ENCODE measurements around the gene FCGR3B.
"Not testable (repeated sequence)": the region's sequence is repeated elsewhere in the genome, so short reads cannot be mapped to it uniquely, and the experiment has no call there.

FCGR3B gene

DNA sequence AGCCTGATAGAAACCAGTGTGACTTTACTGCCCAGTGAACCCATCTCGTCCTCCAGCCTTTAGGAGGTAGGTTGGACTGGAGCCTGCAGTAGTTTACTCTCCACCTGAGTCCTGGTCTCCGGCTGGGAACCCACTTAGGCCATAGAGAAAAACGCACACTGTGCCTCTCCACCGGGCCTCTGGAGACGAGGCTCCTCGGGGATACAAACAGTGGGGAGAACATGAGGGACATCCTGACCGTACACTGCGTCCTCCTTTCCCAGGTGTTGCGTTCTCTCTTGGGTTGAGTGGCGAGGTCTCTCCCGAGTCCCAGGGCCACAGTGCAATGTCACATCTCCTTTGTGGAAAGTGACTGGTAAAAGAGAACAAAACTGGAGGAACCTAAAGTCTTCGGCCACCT lies 26.0 kb downstream of the FCGR3B start:
- DNase-seq = not testable (repeated sequence)

- DNase-seq = not testable (repeated sequence)
Observed at GRCh38 chr1:161597077-161597476, 33.9 kb downstream of the FCGR3B start.

DNA sequence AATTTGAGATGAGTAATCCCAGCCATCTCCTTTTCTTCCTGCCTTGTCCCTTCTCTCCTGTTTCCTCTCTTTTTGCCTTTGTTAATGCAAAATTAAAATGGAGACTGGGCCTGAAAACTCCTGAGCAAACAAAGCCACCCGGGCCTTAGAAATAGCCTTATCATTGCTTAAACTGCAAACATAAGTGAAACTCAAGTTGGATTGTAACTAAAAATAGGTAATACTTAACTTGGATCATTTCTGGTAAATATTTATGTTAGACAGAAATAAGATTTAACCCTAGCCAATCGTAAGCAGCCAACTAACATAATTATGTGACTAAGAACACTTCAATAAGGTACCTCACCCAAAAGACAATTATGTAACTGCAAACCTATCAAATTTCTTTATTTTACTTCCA lies 35.4 kb downstream of the FCGR3B start:
- DNase-seq = not testable (repeated sequence)

DNA sequence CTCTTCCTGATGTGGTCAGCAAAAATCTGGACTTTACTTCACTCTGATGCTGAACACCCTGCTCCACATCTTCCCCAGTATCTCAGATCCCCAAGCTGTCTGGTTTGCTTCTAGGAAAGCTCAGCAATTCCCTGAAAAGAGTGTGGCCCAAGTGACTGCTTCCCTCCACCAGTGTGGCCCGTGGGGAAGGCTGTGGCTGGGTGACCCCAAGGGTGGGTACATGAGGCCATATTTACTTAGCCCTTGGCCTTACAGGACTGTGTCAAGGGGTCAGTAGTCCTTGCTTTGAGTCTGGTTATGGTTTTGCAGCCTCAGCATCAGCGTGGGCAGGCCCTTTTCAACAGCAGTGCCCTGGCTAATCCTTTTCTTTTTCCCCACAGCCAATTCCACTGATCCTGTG lies 35.8 kb downstream of the FCGR3B start:
- not testable (repeated sequence) for DNase-seq

- not testable (repeated sequence) for DNase-seq
Observed at GRCh38 chr1:161594269-161594984, 36.5 kb downstream of the FCGR3B start.

DNA sequence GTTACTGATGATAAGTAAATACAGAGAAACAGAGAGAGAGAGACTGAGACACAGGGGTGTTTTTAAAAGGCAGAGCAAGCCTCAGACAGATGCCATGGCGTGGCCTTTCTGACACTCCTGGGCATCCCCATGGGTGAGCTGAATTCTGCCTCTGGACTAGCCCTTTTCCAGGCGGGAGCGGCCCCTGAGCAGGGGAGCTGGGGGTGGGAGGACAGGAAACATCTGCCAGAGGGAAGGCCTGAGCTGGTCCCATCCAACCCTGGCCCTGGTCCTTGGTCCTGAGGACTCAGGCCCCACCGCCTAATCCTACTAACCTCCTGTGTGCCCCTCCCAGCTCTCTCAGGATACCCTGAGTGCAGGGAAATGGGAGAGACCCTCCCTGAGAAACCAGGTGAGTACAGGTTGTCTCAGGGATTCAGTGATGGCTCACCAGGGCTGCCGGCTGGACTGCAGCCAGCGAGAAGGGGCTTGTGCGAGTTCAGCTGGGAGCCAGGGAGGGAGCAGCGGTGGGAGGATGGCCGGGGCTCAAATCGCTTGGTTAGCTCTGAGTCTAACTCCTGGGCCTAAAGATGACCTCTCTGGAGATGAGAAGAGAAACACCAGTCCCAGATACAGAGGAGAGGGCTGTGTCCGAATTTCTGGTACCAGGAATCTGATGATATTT lies 37.8 kb downstream of the FCGR3B start:
- DNase-seq = not testable (repeated sequence)

DNA sequence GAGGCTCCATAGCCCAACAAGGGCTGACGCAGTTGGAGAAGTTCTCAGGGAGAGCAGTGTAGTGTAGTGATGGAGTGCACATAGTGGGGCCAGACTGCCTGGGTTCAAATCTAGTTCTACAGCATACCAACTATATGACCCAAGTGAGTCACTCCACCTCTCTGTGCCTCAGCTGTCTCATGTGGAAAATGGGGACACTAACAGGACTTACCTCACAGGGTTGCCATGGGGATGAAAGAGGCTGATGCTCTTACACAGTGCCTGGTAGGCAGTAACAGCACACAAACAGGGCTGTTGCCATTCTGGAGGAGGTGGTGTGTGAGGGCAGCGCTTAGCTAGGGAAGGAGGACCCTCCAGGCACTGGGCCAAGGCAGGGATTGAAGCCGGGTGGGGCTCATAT lies 38.4 kb downstream of the FCGR3B start:
- DNase-seq = not testable (repeated sequence)

DNA sequence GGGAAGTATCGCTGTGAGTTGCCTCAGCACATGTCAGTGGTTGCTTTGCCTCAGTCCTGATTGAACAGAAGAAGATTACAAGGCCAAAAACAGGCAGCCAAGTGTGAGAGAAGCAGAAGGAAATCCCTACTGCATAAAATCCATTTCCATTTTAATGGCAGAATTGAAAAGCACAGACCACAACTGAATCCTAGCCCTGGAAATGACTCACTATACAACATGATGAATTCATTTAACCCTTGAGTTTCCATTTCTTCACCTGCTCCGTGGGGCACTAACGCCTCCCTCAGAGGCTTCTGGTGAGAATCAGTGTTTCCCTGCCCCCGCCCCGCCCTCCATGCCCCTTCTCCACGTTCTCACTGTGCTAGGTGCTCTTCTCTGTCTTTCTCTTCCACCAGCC lies 41.1 kb downstream of the FCGR3B start:
- not testable (repeated sequence) for DNase-seq

DNA sequence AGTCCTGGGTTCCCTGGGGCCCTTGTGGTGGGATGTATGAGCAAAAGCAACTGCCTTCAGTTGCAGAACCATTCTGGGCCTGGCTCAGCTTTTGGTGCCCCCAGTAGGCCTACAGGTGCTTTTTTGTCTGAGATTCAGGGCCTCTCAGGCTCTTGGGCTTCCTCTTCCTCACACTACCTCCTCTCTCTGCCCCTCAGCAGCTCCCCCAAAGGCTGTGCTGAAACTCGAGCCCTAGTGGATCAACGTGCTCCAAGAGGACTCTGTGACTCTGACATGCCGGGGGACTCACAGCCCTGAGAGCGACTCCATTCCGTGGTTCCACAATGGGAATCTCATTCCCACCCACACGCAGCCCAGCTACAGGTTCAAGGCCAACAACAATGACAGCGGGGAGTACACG lies 41.6 kb downstream of the FCGR3B start:
- not testable (repeated sequence) for DNase-seq

- not testable (repeated sequence) for DNase-seq
Observed at GRCh38 chr1:161588596-161588995, 42.4 kb downstream of the FCGR3B start.

DNA sequence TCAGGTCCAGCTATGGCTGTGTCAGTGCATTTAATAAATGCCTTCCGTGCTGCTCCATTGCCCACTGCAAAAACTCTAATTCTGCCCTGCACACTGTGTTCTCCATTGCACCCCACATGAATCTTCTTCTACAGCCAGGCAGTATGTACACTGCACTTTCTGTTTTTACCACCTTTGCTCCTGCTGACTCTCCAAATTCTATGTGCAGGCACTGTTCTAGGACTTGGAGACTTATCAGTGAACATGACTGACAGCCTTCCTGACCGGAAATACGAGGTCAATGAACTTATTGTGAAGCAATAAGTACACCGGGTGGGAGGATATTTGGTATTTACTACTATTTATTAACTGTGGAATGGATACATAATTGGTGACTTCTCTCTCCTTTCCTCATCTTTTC lies 48.1 kb downstream of the FCGR3B start:
- DNase-seq = not testable (repeated sequence)

DNA sequence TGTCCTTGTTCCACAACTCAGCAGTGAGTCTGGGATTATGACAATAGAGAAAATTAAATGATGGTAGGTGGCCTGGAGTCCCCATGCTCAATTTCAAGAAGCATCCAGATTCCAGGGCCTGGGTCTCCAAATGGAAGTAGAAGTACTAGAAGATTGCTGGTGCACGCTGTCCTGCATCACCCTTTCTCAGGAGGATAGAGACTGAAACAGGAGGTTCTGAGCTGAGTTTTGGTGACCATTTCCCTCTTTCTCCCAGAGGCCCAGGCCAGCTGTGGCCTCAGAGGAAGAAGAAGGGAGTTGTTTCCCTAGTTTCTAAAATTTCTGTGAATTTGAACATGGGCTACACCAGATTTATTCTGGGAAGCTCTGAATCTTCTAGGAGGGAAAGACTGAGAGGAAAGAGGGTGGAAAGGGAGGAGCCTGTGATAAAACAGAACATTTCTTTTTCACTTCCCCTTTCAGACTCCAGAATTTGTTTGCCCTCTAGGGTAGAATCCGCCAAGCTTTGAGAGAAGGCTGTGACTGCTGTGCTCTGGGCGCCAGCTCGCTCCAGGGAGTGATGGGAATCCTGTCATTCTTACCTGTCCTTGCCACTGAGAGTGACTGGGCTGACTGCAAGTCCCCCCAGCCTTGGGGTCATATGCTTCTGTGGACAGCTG lies 50.0 kb downstream of the FCGR3B start:
- DNase-seq = not testable (repeated sequence)

DNA sequence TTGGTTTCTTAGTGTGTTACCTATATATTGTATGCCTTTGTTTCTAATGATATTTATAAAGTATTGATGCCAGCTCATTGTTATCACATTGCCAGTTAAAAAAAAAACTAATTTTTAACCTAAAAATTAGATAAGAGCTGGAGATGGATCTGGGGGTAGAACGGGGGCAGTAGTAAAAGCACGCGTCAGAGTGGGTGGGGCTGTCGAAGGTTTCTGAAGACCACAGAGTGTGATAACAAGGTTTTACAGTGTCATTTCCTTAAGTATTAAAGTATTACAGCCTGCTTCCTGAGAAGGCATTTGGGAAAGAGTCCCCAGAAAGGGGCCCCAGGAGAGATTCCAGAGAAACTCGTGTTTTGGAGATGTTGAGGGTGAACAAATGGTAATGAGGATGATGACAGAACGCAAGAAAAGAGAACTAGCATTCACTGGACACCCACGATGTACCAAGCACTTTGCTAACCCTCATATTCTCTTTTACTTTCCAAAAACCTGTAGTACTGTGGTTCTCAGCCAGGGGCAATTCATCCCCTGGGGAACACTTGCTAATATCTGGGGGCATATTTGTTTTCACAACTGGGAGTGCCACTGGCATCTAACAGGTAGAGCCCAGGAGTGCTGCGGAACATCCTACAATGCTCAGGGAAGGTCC lies 51.0 kb downstream of the FCGR3B start:
- not testable (repeated sequence) for DNase-seq

GRCh38 chr1:161576676-161577075 lies 54.3 kb downstream of the FCGR3B start:
- not testable (repeated sequence) for DNase-seq
